PFSK-1 (cell line): ENCODE results near the gene TAS2R8.

Experiments used
- POLR2AphosphoS5 ChIP-seq: IDR thresholded peaks from 2 replicates; pipeline ENCODE4 v1.6.1; 2012; ENCODE audit warnings: low read depth, mild to moderate bottlenecking, control low read depth, low read length, moderate library complexity
- SIN3A ChIP-seq: IDR thresholded peaks from 2 replicates; pipeline ENCODE4 v1.6.1; 2012; ENCODE audit warnings: mild to moderate bottlenecking, low read length, moderate library complexity, borderline replicate concordance; ENCODE audit not compliant: insufficient read depth
- TAF1 ChIP-seq: IDR thresholded peaks from 2 replicates; pipeline ENCODE4 v1.6.1; 2012; ENCODE audit warnings: low read length, control low read depth, borderline replicate concordance; ENCODE audit not compliant: insufficient read depth
- TF ChIP-seq, protein P1 (sequence below), 2 experiments: IDR thresholded peaks; 2 replicates each; pipeline versions ENCODE4 v1.6.1 to v1.8.0; 2011 to 2012; ENCODE audit warnings: low read depth in 2 of 2, low read length in 2 of 2, control low read depth in 1 of 2, inconsistent platforms in 1 of 2, mild to moderate bottlenecking in 1 of 2, moderate library complexity in 1 of 2; ENCODE audit not compliant: insufficient read depth in 1 of 2

DNA sequence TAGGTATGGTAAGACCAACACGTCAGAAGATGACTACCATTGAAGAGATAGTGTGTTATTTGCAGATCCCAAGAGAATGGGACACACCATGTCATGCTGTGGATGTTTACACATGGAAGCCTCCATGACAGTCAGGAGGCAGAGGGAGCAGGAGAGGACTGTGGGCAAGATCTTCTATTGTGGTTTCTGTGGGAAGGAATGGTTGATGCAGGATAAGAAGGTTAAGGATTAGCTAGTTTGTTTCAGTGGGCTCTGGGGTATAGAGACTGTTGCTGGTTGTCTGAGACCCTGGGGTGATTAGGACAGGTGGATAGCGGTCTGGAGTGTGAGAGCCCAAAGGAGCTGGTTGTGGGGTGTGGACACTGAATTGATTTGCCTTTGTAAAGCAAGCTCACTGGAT is 28.0 kb downstream of the TAS2R8 start:
- TF ChIP-seq POLR2AphosphoS5 (no peak), TAF1 (no peak), SIN3A (no peak)
- TF ChIP-seq, protein P1, sequence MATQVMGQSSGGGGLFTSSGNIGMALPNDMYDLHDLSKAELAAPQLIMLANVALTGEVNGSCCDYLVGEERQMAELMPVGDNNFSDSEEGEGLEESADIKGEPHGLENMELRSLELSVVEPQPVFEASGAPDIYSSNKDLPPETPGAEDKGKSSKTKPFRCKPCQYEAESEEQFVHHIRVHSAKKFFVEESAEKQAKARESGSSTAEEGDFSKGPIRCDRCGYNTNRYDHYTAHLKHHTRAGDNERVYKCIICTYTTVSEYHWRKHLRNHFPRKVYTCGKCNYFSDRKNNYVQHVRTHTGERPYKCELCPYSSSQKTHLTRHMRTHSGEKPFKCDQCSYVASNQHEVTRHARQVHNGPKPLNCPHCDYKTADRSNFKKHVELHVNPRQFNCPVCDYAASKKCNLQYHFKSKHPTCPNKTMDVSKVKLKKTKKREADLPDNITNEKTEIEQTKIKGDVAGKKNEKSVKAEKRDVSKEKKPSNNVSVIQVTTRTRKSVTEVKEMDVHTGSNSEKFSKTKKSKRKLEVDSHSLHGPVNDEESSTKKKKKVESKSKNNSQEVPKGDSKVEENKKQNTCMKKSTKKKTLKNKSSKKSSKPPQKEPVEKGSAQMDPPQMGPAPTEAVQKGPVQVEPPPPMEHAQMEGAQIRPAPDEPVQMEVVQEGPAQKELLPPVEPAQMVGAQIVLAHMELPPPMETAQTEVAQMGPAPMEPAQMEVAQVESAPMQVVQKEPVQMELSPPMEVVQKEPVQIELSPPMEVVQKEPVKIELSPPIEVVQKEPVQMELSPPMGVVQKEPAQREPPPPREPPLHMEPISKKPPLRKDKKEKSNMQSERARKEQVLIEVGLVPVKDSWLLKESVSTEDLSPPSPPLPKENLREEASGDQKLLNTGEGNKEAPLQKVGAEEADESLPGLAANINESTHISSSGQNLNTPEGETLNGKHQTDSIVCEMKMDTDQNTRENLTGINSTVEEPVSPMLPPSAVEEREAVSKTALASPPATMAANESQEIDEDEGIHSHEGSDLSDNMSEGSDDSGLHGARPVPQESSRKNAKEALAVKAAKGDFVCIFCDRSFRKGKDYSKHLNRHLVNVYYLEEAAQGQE (IDR thresholded peaks at IDR 0.05; ENCODE audit: insufficient read depth in 1 of 2, low read depth in 2 of 2, low read length in 2 of 2) = no peak
